C4-2B (cell line): Measurements from ENCODE around the gene UGT2A2.

Source experiments
- ZFX ChIP-seq: fragments of 450-650 bp; IDR thresholded peaks from 2 replicates; pipeline ENCODE4 v1.6.1; 2017
- TF ChIP-seq, protein P1 (sequence below): fragments of 450-650 bp; conservative IDR thresholded peaks from 2 replicates; pipeline ENCODE4 v1.5.1; 2017; ENCODE audit warnings: mild to moderate bottlenecking

DNA sequence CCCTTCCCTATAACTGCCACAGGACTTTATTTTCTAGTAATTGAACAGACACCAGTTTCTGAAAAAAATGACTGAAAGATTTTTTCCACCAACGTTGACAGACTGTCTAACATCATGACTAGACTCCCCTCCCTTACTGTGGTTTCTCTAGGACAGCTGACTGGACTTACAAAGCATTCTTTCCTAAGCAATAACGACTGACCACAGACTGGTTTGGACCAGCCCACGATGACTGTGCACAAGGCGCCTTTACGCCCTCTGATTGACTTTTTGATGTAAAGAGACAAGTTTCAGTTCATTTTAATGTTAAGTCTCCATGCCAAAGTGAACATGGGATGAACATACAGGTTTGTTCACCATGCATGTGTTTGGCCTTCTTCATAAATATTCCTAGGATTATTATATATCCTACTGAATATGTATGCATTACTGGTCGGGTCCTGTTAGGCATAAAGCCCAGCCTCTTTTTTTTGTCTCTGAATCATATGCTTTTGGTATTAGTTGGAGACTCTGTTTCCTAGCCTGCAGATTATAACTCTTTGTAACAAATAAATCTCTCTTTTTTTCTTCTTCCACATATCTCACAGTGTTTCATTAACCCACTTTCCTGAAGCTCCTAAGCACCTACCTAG is 93.2 kb downstream of the UGT2A2 start:
- TF ChIP-seq, protein P1, sequence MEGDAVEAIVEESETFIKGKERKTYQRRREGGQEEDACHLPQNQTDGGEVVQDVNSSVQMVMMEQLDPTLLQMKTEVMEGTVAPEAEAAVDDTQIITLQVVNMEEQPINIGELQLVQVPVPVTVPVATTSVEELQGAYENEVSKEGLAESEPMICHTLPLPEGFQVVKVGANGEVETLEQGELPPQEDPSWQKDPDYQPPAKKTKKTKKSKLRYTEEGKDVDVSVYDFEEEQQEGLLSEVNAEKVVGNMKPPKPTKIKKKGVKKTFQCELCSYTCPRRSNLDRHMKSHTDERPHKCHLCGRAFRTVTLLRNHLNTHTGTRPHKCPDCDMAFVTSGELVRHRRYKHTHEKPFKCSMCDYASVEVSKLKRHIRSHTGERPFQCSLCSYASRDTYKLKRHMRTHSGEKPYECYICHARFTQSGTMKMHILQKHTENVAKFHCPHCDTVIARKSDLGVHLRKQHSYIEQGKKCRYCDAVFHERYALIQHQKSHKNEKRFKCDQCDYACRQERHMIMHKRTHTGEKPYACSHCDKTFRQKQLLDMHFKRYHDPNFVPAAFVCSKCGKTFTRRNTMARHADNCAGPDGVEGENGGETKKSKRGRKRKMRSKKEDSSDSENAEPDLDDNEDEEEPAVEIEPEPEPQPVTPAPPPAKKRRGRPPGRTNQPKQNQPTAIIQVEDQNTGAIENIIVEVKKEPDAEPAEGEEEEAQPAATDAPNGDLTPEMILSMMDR = no peak
- TF ChIP-seq ZFX = no peak
